Stimulated activated CD4-positive, alpha-beta T cell treated with anti-CD3 and anti-CD28 coated beads, TNF-alpha, amount 100 ng/mL, for 24 hours (primary cell): Measurements from ENCODE around the gene ZNF768.
A peak's percentile ranks its signal among the peaks of the same experiment; 100 is the strongest.
"Not testable (repeated sequence)": the region's sequence is repeated elsewhere in the genome, so short reads cannot be mapped to it uniquely, and the experiment has no call there.

ENCODE experiments used
- DNase-seq, 3 experiments: peaks; one replicate each; pipeline ENCODE4 v3.0.0-alpha.2; 2020; ENCODE audit warnings: low read depth in 3 of 3

ZNF768 gene

DNA sequence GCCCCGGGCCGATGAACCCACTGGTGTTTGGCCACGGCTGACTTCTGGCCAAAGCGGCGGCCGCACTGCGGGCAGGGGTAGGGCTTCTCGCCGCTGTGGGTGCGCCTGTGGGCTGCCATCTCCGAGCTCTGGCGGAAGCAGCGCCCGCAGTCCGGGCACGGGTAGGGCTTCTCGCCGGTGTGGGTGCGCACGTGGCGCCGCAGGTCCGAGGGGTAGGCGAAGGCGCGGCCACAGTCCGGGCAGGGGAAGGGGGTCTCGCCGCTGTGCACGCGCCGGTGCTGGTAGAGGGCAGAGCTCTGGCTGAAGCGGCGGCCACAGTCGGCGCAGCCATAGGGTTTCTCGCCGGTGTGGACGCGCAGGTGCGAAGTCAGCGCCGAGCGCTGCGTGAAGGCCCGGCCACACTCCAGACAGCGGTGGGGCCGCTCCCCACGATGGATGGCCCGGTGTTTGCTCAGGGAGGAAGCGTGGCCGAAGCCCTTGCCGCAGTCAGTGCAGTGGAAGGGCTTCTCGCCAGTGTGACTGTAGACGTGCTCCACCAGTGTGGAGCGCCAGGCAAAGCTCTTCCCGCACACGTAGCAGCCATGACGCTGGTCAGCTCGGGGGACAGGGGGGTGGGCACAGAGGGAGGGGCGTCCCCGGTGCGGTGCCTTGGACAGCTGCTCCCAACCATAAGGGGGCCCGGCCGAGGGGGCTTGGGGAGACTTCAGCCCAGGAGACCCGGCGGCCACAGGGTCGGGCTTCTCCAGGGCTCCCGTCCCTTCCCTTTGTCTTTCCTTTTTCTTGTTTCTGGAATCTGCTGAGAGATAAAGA, 29.2 kb upstream of the ZNF768 start:
- DNase-seq: no peak

DNA sequence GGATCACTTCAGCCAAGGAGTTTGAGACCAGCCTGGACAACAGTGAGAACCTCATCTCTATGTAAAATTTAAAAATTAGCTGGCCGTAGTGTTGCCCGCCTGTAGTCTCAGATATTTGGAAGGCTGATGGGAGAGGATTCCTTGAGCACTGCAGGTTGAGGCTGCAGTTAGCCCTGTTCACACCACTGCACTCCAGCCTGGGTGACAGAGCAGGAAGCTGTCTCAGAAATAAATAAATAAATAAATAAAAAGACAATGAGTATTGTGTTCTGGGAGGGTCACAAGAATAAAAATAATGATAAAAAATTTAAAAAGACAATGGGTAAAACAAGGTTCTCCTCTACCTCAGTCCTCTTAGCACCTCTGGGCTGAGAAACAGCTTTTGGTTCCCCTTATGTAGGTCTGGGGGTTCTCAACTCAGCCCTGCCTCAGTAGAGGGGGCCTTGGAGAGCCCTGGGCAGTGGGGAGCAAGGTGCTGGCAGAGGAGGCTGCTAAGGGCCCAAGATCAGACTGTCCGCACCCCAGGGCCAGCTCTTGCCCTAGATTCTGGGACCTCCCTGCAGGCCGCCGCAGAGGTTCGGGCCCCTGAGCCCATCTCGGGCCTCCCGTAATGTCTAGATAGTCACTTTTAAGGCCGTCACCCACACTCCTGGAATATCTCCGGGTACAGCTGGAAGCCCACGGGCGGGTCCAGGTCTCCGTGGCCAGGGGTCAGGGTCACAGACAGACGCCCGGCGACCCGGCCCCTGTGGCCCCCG, 28.4 kb upstream of the ZNF768 start:
- no peak for DNase-seq

- no peak for DNase-seq
Observed at GRCh38 chr16:30553393-30553899, 27.1 kb upstream of the ZNF768 start.

DNA sequence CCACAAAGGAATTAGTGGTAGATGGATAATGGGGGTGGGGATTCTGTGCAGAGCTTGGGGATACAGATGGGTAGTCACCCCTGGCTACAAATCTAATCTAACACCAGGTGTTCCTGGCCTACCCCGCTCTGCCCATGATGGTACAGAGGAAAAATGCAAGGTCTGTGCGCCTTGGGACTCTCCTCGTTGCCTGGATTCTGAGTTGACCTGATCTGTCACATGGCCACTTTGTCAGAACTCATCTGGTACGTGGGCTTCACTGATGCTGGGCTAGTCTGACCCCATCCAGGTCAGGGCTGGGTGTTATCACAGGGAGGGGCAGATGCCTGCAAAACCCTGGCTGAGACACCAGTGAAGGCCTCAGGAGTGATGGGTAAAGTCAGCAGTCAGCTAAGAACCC, 26.6 kb upstream of the ZNF768 start:
- DNase-seq: no peak

DNA sequence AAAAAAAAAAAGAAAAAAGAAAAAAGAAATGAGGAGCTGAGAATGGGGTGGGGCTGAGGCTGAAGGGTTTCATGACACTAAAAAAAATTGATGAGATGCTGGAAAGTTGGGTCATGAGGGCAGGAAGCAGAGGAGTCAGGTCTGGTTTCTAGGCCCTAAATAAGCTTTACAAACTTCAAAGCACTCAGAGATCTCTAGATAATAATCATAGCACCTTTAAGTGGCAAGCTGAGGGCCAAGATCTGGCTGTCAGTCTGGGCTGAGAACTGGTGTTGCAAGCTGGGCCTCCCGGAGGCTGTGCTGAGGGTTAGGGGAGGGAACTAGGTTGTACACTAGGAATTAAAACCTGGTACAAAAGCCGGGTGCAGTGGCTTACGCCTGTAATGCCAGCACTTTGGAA, 25.4 kb upstream of the ZNF768 start:
- DNase-seq: peak in 1 of 3 experiments; percentile 64

GRCh38 chr16:30548416-30549253, 22.3 kb upstream of the ZNF768 start:
- DNase-seq: no peak

DNA sequence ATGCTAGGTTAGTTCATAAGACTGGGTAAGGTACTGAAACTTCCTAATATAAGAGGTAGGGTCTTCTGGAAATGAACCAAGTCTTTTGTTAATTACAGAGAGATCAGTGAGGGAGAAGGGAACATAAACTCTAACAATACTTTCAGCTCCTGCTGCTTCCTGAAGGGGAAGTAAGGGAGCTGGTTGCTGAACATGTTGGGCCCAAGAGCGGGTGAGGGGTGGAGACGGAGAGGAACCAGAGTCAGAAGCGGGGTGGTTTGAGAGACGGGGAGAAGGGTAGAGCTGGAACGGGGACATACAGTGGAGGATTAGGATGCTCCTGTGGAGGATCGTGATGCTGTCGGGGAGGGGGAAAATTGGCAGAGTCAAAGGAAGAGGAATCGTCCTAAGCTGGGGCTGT, 19.7 kb upstream of the ZNF768 start:
- DNase-seq: no peak

DNA sequence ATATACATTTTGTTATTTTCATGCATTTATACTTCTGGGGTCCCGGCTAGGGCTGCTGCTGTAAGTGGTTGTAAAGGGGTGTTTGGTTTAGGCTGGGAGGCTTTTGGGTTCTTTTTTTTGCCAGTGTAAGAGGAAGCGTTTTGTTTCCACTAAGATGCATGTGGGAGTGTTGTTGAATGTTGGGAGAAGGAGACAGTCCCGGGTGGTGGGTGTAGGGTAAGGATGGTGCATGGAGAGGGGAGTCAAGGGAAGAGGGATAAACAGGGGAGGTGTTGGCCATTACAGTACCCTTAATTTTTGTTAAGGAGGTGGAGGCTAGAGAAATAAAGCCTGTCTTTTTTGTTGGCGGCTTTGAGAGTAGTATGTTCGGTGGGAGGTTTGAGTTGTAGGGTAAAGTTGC, 16.7 kb upstream of the ZNF768 start:
- DNase-seq: no peak

- no peak for DNase-seq
Observed at GRCh38 chr16:30541502-30542329, 15.3 kb upstream of the ZNF768 start.

- DNase-seq: not testable (repeated sequence)
Observed at GRCh38 chr16:30540916-30541464, 14.6 kb upstream of the ZNF768 start.

- not testable (repeated sequence) for DNase-seq
Observed at GRCh38 chr16:30539986-30540526, 13.7 kb upstream of the ZNF768 start.

DNA sequence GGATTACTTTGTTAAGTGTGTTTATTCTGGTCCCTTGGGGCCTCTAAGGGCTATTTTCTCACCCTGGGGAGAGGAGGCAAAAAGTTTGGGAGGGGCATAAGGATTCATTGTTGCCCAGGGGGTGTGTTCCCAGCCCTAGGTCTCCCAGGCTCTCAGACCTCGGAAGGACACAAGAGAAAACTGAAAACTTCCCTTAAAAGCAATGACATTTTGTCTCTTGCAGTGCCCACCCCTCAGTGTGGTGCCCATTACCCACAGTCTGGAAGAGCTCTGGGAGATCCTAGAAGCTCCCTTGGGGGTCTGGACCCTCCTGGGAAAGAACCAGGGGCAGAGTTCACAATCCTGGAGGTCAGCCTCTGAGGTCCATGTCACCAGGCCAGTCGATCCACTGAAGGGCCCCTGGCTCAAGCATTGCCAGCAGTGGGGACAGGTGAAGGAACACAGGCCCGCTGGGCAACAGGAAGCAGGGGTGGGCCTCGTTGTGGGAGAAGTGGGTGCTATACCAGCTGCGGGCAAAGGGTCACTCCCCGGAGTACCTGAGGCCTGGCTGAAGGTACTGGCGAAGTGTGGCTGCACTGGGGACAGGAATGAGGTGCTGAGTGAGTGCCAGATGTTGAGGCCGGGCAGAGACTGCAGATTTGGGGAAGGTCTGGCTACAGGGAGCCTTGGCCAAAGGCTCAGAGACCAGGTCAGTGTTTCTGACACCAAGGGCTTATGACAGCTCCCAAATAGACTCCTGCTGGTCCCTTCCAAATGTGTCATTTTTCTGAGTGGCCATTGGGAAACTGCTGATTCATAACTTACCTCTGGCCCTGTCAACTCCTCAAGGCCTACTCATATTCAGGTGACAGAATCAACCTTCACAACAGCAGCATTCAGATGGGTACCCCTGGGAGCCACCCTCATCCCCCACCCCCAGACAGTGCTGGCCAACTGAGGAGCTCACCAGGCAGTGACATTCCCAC, 12.9 kb upstream of the ZNF768 start:
- no peak for DNase-seq

- DNase-seq: not testable (repeated sequence)
Observed at GRCh38 chr16:30536391-30537024, 10.1 kb upstream of the ZNF768 start.

GRCh38 chr16:30535777-30536190, 9.4 kb upstream of the ZNF768 start:
- DNase-seq: peak in 1 of 3 experiments; percentile 69

- no peak for DNase-seq
Observed at GRCh38 chr16:30535106-30535776, 8.9 kb upstream of the ZNF768 start.

DNA sequence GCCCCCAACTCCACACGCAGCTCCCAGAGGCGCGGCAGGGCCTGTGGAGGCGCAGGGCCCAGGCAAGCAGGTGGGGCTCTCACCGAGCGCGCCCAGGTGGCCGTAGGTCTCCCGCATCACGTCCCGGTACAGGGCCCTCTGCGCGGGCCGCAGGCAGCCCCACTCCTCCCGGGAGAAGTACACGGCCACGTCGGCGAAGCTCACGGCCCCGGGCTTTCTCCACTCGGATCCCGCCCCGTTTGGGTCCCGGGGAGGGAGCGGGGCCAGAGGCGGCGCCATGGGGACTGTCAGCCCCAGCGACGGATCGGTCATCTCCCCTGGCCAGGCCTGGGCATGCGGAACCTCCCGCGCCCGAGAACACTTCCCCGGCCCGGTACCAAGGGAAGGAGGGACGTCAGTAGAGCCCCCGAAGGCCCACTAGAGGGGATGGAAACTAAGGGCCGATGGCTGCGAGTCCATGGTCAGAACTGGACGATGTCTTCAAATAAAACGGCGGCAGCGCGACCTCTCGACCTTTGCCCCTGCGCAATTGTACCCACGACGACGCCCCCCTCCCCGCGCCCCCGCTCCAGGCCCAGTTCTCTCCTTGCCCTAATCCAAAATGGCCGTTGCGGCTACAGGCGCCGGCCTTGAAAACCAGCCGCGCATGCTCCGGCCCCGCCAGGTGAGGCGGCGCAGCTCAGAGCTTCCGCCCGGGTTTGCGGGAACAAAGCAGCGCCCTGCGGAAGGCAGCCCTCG, 8.2 kb upstream of the ZNF768 start, which contains the start of gene ZNF747:
Gene ZNF747 (minus strand): TSS at position 491 of the 738 bp plus-strand sequence. CDS start 179 bp downstream, at position 312.
- peak; percentile 83 to 92 (median 86) for DNase-seq

- DNase-seq: peak in 1 of 3 experiments; percentile 27
Observed at GRCh38 chr16:30533748-30534367, 7.5 kb upstream of the ZNF768 start.
